Neutrophil (primary cell): ENCODE measurements around the gene CREB3L1.

Experiments used
- H3K27ac ChIP-seq: fragments of 200-600 bp; sonication (generic); 2 replicates; pipeline ENCODE4 v1.5.1; 2016; ENCODE audit warnings: mild to moderate bottlenecking, moderate library complexity
- H3K27me3 ChIP-seq: fragments of 200-600 bp; sonication (generic); 2 replicates; pipeline ENCODE4 v1.6.0; 2016; ENCODE audit warnings: mild to moderate bottlenecking
- H3K36me3 ChIP-seq: fragments of 200-600 bp; sonication (generic); 2 replicates; pipeline ENCODE4 v1.5.1; 2017
- H3K4me1 ChIP-seq, 2 experiments: fragments of 200-600 bp in 1 of 2; sonication (generic) in 1 of 2; 1 replicate in 1 of 2; 2 replicates in 1 of 2; pipeline versions ENCODE4 v1.5.1 to v1.6.1; 2013 to 2016; ENCODE audit warnings: low read depth in 1 of 2, low read length in 1 of 2, mild to moderate bottlenecking in 1 of 2, moderate library complexity in 1 of 2; ENCODE audit not compliant: control insufficient read depth in 1 of 2, insufficient read depth in 1 of 2
- H3K4me3 ChIP-seq, 2 experiments: fragments of 200-600 bp in 1 of 2; sonication (generic) in 1 of 2; 1 replicate in 1 of 2; 2 replicates in 1 of 2; pipeline ENCODE4 v1.5.1; 2013 to 2016; ENCODE audit warnings: low read depth in 1 of 2, low read length in 1 of 2, mild to moderate bottlenecking in 1 of 2, moderate library complexity in 1 of 2
- H3K9me3 ChIP-seq: fragments of 200-600 bp; sonication (generic); 2 replicates; pipeline ENCODE4 v1.5.1; 2016
- CTCF ChIP-seq: fragments of 200-600 bp; sonication (generic); IDR thresholded peaks from 2 replicates; pipeline ENCODE4 v1.5.1; 2016; ENCODE audit warnings: antibody characterized with exemption

Gene CREB3L1

GRCh38 chr11:46304605-46305179 is 27.2 kb downstream of the CREB3L1 start:
- no peaks in the 10 kb centered on the region for H3K9me3 ChIP-seq
- no peaks in the 10 kb centered on the region for H3K36me3 ChIP-seq
- H3K4me1 ChIP-seq = peaks cover 13% of the 10 kb centered on the region in 2 experiments
- H3K27ac ChIP-seq = no peak overlapping the region
- no peak for TF ChIP-seq CTCF
- H3K27me3 ChIP-seq = peaks cover 7% of the 10 kb centered on the region
- no peak overlapping the region for H3K4me3 ChIP-seq

- no peak overlapping the region for H3K4me3 ChIP-seq
- no peak for TF ChIP-seq CTCF
- H3K36me3 ChIP-seq = no peaks in the 10 kb centered on the region
- H3K27me3 ChIP-seq = peaks cover under 1% of the 10 kb centered on the region
- H3K27ac ChIP-seq = no peak overlapping the region
- no peaks in the 10 kb centered on the region for H3K9me3 ChIP-seq
- peaks cover 18 to 19% of the 10 kb centered on the region in 2 experiments for H3K4me1 ChIP-seq
Observed at GRCh38 chr11:46305295-46305694, 27.8 kb downstream of the CREB3L1 start.

DNA sequence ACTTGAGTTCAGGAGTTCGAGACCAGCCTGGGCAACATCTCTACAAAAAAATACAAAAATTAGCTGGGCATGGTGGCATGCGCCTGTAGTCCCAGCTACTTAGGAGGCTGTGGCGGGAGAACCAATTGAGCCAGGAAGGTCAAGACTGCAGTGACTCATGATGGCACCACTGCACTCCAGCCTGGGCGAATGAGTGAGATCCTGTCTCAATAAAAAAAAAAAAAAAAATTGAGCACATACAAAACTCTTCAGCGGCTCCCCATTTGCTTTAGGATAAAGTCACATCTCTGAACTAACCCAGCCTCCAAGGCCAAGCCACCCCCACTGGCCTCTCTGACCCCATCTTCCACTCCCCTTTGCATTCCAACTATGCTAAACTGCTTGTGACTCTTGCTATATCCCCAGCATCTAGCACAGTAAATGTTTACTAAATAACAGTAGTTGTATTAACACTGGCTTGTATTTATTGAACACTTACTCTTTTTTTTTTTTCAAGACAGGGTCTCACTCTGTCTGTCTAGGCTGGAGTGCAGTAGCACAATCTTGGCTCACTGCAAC is 28.9 kb downstream of the CREB3L1 start:
- Histone ChIP-seq H3K4me3 (no peak overlapping the region), H3K36me3 (no peaks in the 10 kb centered on the region), H3K4me1 (peaks cover 18 to 20% of the 10 kb centered on the region in 2 experiments), H3K9me3 (no peaks in the 10 kb centered on the region), H3K27me3 (no peaks in the 10 kb centered on the region), H3K27ac (no peak overlapping the region)
- no peak for TF ChIP-seq CTCF

DNA sequence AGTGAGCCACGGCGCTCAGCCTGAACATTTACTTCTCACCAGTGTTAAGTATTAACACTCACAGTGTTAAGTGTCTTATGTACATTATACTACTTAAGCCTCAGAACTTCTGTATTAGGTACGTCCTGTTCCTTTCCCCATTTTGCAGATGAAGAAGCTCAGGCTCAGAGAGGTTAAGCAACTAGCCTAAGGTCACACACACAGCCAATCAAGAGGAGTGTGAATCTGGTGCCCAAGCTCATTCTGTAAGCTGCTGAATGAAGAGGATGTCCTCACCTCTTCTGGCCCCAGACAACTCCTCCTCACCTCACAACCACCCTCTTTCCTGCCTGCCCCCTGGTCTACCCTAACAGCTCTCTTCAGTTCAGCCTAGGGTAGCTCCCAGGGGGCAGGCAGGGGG is 29.9 kb downstream of the CREB3L1 start:
- Histone ChIP-seq H3K27me3 (no peaks in the 10 kb centered on the region), H3K9me3 (no peaks in the 10 kb centered on the region), H3K4me3 (no peak overlapping the region), H3K36me3 (no peaks in the 10 kb centered on the region), H3K4me1 (peaks cover 18 to 20% of the 10 kb centered on the region in 2 experiments), H3K27ac (no peak overlapping the region)
- TF ChIP-seq CTCF = no peak

DNA sequence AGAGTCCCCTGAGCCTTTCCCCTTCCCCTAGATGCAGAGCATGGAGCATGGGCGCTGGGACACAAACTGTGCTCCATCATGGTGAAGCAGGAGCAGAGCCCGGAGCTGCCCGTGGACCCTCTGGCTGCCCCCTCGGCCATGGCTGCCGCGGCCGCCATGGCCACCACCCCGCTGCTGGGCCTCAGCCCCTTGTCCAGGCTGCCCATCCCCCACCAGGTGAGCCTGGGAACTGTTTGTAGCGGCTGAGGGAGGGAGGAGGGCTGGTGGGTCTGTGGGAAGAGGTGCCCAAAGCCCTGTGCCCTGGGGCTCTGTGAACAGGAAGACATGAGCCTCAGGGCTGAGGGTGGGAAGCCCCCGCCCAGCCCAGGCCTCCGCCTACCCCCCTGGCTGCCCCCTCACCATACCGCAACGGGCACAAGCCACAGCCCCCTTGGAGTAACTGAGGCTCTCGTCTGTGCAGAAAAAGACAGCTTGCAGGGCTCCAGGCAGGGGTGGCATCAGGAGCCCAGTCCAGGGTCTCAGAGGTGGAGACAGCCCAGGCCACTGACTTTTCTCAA is 30.4 kb downstream of the CREB3L1 start:
- Histone ChIP-seq H3K27me3 (no peaks in the 10 kb centered on the region), H3K4me3 (no peak overlapping the region), H3K4me1 (peaks cover 18 to 20% of the 10 kb centered on the region in 2 experiments), H3K9me3 (no peaks in the 10 kb centered on the region), H3K36me3 (no peaks in the 10 kb centered on the region), H3K27ac (no peak overlapping the region)
- TF ChIP-seq CTCF = no peak
